Transverse colon (tissue), 4 donors: ENCODE results near the gene ADGB.

Experiments used
- EP300 ChIP-seq: sonication (generic); formaldehyde crosslinking; IDR thresholded peaks from one replicate; pipeline ENCODE4 v1.6.1; 2017; ENCODE audit warnings: antibody characterized with exemption, low read depth
- POLR2A ChIP-seq: fragments of 450-650 bp; IDR thresholded peaks from one replicate; pipeline ENCODE4 v1.6.1; 2016; ENCODE audit warnings: antibody characterized with exemption, mild to moderate bottlenecking, moderate library complexity
- POLR2AphosphoS5 ChIP-seq, 3 donors: sonication (generic); formaldehyde crosslinking; IDR thresholded peaks; one replicate each; pipeline ENCODE4 v1.6.1; 2016; ENCODE audit warnings: antibody characterized with exemption in 3 of 3
- TF ChIP-seq, protein P1 (sequence below), 5 experiments: fragments of 200-600 bp in 3 of 5; fragments of 450-650 bp in 2 of 5; sonication (generic) in 3 of 5; IDR thresholded peaks; 1 replicate in 2 of 5; 2 replicates in 3 of 5; pipeline ENCODE4 v1.5.1; 2016 to 2017; ENCODE audit warnings: antibody characterized with exemption in 5 of 5, inconsistent platforms in 3 of 5, mild to moderate bottlenecking in 2 of 5, moderate library complexity in 1 of 5

DNA sequence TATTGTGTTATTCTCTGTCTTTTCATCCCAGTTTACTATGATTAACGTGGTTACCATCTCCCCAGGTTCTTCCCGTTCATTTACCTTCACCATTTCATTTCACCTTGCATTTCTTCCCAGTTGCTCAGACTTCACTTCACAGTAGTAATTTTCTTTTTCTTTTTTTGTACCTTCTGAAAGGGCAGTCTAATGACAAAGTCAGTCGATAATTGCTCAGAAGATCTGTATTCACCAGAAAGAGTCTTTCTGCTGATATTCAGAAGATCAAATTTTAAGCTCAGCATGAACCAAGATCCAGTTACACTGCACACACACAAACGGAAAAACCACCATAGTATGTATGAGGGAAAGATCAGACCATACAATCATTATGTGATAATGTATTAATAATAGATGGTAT is 265.5 kb downstream of the ADGB start:
- TF ChIP-seq, protein P1, sequence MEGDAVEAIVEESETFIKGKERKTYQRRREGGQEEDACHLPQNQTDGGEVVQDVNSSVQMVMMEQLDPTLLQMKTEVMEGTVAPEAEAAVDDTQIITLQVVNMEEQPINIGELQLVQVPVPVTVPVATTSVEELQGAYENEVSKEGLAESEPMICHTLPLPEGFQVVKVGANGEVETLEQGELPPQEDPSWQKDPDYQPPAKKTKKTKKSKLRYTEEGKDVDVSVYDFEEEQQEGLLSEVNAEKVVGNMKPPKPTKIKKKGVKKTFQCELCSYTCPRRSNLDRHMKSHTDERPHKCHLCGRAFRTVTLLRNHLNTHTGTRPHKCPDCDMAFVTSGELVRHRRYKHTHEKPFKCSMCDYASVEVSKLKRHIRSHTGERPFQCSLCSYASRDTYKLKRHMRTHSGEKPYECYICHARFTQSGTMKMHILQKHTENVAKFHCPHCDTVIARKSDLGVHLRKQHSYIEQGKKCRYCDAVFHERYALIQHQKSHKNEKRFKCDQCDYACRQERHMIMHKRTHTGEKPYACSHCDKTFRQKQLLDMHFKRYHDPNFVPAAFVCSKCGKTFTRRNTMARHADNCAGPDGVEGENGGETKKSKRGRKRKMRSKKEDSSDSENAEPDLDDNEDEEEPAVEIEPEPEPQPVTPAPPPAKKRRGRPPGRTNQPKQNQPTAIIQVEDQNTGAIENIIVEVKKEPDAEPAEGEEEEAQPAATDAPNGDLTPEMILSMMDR (IDR thresholded peaks at IDR 0.05), result no peak
- TF ChIP-seq POLR2AphosphoS5 (IDR thresholded peaks at IDR 0.05), result no peak
- TF ChIP-seq POLR2A, result no peak
- no peak for TF ChIP-seq EP300
